GM12878 (cell line): ENCODE measurements around the gene CFAP54.
A peak's percentile ranks its signal among the peaks of the same experiment; 100 is the strongest.

Experiments used
- BCL11A ChIP-seq: IDR thresholded peaks from 2 replicates; pipeline ENCODE4 v1.6.1; 2011; ENCODE audit warnings: low read depth, low read length
- CREM ChIP-seq: IDR thresholded peaks from 2 replicates; pipeline ENCODE4 v1.6.1; 2014; ENCODE audit warnings: antibody characterized with exemption, low read depth
- CTCF ChIP-seq, 3 experiments: IDR thresholded peaks in 2 of 3; conservative IDR thresholded peaks in 1 of 3; 2 replicates each; pipeline ENCODE4 v1.5.1; 2011; ENCODE audit warnings: low read depth in 3 of 3, low read length in 3 of 3, mild to moderate bottlenecking in 3 of 3, control low read depth in 2 of 3, moderate library complexity in 2 of 3, inconsistent platforms in 1 of 3, mixed read lengths in 1 of 3; ENCODE audit not compliant: control insufficient read depth in 2 of 3, insufficient read depth in 1 of 3; ENCODE audit errors: extremely low read depth in 1 of 3
- ESRRA ChIP-seq: IDR thresholded peaks from 2 replicates; pipeline ENCODE4 v1.6.1; 2012; ENCODE audit warnings: mild to moderate bottlenecking, low read length, improper control_type of control experiment
- EZH2 ChIP-seq: IDR thresholded peaks from 2 replicates; pipeline ENCODE4 v1.6.1; 2012; ENCODE audit warnings: low read depth, mild to moderate bottlenecking, control low read depth, inconsistent platforms, low read length, borderline replicate concordance; ENCODE audit not compliant: control insufficient read depth
- GATAD2B ChIP-seq: fragments of 450-650 bp; conservative IDR thresholded peaks from 2 replicates; pipeline ENCODE4 v1.6.1; 2017; ENCODE audit warnings: low read depth, mild to moderate bottlenecking, moderate library complexity
- POLR2A ChIP-seq: IDR thresholded peaks from 2 replicates; pipeline ENCODE4 v1.6.1; 2011; ENCODE audit warnings: low read depth, mild to moderate bottlenecking, low read length
- SUZ12 ChIP-seq: fragments of 200-600 bp; sonication (generic); IDR thresholded peaks from one replicate; pipeline ENCODE4 v1.6.1; 2018; ENCODE audit warnings: antibody characterized with exemption, mild to moderate bottlenecking; ENCODE audit not compliant: unreplicated experiment

DNA sequence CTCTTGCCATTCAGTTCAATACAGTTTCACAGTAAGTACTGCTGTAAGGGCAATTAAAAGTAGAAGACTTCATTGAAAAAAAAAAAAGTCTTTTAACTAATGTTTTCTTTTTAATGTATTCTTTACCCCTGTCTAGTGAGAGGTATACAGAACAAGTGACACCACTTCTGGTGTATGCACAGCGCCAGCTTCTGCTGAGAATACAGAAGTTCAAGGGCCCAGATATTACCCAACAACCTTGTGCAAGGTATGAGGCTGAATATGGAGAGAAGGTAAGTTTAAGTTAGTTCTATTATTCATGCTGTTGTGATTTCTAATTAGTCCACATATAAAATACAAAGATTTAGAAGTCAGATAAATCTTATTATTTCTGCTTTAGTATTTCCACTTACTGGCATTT is 168.7 kb downstream of the CFAP54 start:
- TF ChIP-seq ESRRA: no peak
- TF ChIP-seq CTCF (IDR thresholded peaks at IDR 0.05 in 2 of 3, conservative IDR thresholded peaks at IDR 0.05 in 1 of 3; ENCODE audit: control insufficient read depth in 2 of 3, extremely low read depth in 1 of 3, insufficient read depth in 1 of 3, low read depth in 3 of 3, low read length in 3 of 3): peak in 2 of 3 experiments; percentile 16 to 23; a peak in 1 of 6 replicates
- TF ChIP-seq GATAD2B: no peak
- no peak for TF ChIP-seq BCL11A
- no peak for TF ChIP-seq CREM
- no peak for TF ChIP-seq SUZ12
- TF ChIP-seq EZH2: no peak
- no peak for TF ChIP-seq POLR2A
